ENCODE results near the gene FBF1.
A peak's percentile ranks its signal among the peaks of the same experiment; 100 is the strongest.

The FBF1 gene

GRCh38 chr17:75940727-75941441 is at the start of gene FBF1:
Gene FBF1, minus strand, starts transcription at chr17:75941042. Its CDS starts 2,893 bp downstream, at chr17:75938149.
- in situ Hi-C loops (cut with HindIII; ENCODE audit: low sequenced_read_pairs) = no loop called here
- peak within 1 kb of the TSS; percentile 76 for H3K4me3 ChIP-seq (ENCODE audit: low read depth, low read length)
- no peak for TF ChIP-seq CTCF (IDR thresholded peaks at IDR 0.05; ENCODE audit: low read depth, low read length, missing control alignments)
- peak; percentile 64 for DNase-seq (ENCODE audit: low read depth)

- TF ChIP-seq CTCF (IDR thresholded peaks at IDR 0.05; ENCODE audit: low read depth, low read length, missing control alignments) = no peak
- no peak overlapping the region for H3K4me3 ChIP-seq (ENCODE audit: low read depth, low read length)
- in situ Hi-C loops (cut with HindIII; ENCODE audit: low sequenced_read_pairs) = no loop called here
- no peak for DNase-seq (ENCODE audit: low read depth)
Measured at GRCh38 chr17:75987041-75987440, 46.2 kb upstream of the FBF1 start.

- no peak overlapping the region for H3K4me3 ChIP-seq (ENCODE audit: low read depth, low read length)
- no peak for DNase-seq (ENCODE audit: low read depth)
- no peak for TF ChIP-seq CTCF (IDR thresholded peaks at IDR 0.05; ENCODE audit: low read depth, low read length, missing control alignments)
- in situ Hi-C loops (cut with HindIII; ENCODE audit: low sequenced_read_pairs) = no loop called here
Measured at GRCh38 chr17:75985986-75986385, 45.1 kb upstream of the FBF1 start.

- in situ Hi-C loops (cut with HindIII; ENCODE audit: low sequenced_read_pairs) = no loop called here
- no peak overlapping the region for H3K4me3 ChIP-seq (ENCODE audit: low read depth, low read length)
- DNase-seq (ENCODE audit: low read depth) = no peak
- TF ChIP-seq CTCF (IDR thresholded peaks at IDR 0.05; ENCODE audit: low read depth, low read length, missing control alignments) = no peak
Measured at GRCh38 chr17:75983501-75984181, 42.8 kb upstream of the FBF1 start.

- no peak for DNase-seq (ENCODE audit: low read depth)
- no peak overlapping the region for H3K4me3 ChIP-seq (ENCODE audit: low read depth, low read length)
- no peak for TF ChIP-seq CTCF (IDR thresholded peaks at IDR 0.05; ENCODE audit: low read depth, low read length, missing control alignments)
- in situ Hi-C loops (cut with HindIII; ENCODE audit: low sequenced_read_pairs) = no loop called here
Measured at GRCh38 chr17:75981019-75981615, 40.3 kb upstream of the FBF1 start.

GRCh38 chr17:75980188-75981018 is 39.6 kb upstream of the FBF1 start:
- in situ Hi-C loops (cut with HindIII; ENCODE audit: low sequenced_read_pairs) = no loop called here
- H3K4me3 ChIP-seq (ENCODE audit: low read depth, low read length) = peak overlapping the region; percentile 83
- no peak for DNase-seq (ENCODE audit: low read depth)
- no peak for TF ChIP-seq CTCF (IDR thresholded peaks at IDR 0.05; ENCODE audit: low read depth, low read length, missing control alignments)

All from astrocyte of the cerebellum (primary cell).